Small intestine (tissue), 4 donors: ENCODE data around the gene OR52A5. TPM values are rescaled to one million over a fixed set of nuclear protein-coding genes. Genes with fewer than 3 reads are reported as not detected.

Experiments used
- polyA plus RNA-seq, 4 donors: library from polyadenylated mRNA; stranded (reverse) in 3 of 4; unstranded in 1 of 4; fragments of 200-250 nt in 3 of 4; fragments of 120-200 nt in 1 of 4; gene quantifications; one replicate each; pipeline versions ENCODE4 v1.2.1 to v1.2.3, GENCODE V29; 2013
- donor health status: healthy with polysubstance abuse.
- donor health status: Bipolar disorder and iron deficiency.
- donor health status: healthy.

Gene OR52A5
- polyA plus RNA-seq, 4 donors: not detected

Other genes with a start within 250 kb of the OR52A5 start
- gene OR51A7, start 234.6 kb downstream of the OR52A5 start, polyA plus RNA-seq: not detected
- not detected for gene OR51G2, start 219.0 kb downstream of the OR52A5 start, polyA plus RNA-seq
- gene OR51G1, start 214.0 kb downstream of the OR52A5 start, polyA plus RNA-seq: not detected
- not detected for gene OR51A4, start 190.8 kb downstream of the OR52A5 start, polyA plus RNA-seq
- gene OR51A2, start 182.6 kb downstream of the OR52A5 start, polyA plus RNA-seq: not detected
- not detected for gene OR51L1, start 143.5 kb downstream of the OR52A5 start, polyA plus RNA-seq
- not detected for gene OR52J3, start 91.8 kb downstream of the OR52A5 start, polyA plus RNA-seq
- not detected for gene OR52E2, start 78.7 kb downstream of the OR52A5 start, polyA plus RNA-seq
- gene OR52E1, start 68.8 kb downstream of the OR52A5 start, polyA plus RNA-seq: not detected
- not detected for gene OR52A1, start 16.4 kb upstream of the OR52A5 start, polyA plus RNA-seq
- gene OR51V1, start 62.3 kb upstream of the OR52A5 start, polyA plus RNA-seq: not detected
- gene HBB, start 88.7 kb upstream of the OR52A5 start, polyA plus RNA-seq: 10 to 100 TPM in 2 of 4 donors, 1 to 10 TPM in 2; 7.4 to 61.4 (median 13.2) TPM
- under 1 TPM in 1 of 4 donors, not detected in 3; 0.15 TPM for gene HBD, start 96.1 kb upstream of the OR52A5 start, polyA plus RNA-seq
- gene HBG1, start 111.5 kb upstream of the OR52A5 start, polyA plus RNA-seq: 1 to 10 TPM in 1 of 4 donors, not detected in 3; 2.5 TPM
- gene HBG2, start 116.4 kb upstream of the OR52A5 start, polyA plus RNA-seq: 100 to 1,000 TPM in 1 of 4 donors, not detected in 3; 857 TPM
- gene HBE1, start 131.6 kb upstream of the OR52A5 start, polyA plus RNA-seq: 1 to 10 TPM in 1 of 4 donors, not detected in 3; 1.9 TPM
- not detected for gene OR51B4, start 163.6 kb upstream of the OR52A5 start, polyA plus RNA-seq
- gene OR51B2, start 185.9 kb upstream of the OR52A5 start, polyA plus RNA-seq: not detected
- under 1 TPM in 1 of 4 donors, not detected in 3; 0.15 TPM for gene OR51B5, start 205.2 kb upstream of the OR52A5 start, polyA plus RNA-seq
- not detected for gene OR51B6, start 213.2 kb upstream of the OR52A5 start, polyA plus RNA-seq
- gene OR51M1, start 245.5 kb upstream of the OR52A5 start, polyA plus RNA-seq: not detected